ENCODE measurements around the gene TNS1. TPM values are rescaled to one million over a fixed set of nuclear protein-coding genes. Genes with fewer than 3 reads are reported as not detected.
A peak's percentile ranks its signal among the peaks of the same experiment; 100 is the strongest.

TNS1 gene
- total RNA-seq, 1 donor from 2014 or later = 1.6 TPM

- DNase-seq (ENCODE audit: low read depth) (no peak), FAIRE-seq (no peak)
- Histone ChIP-seq H3K27me3 (ENCODE audit: control insufficient read depth, insufficient read depth, low read length) (no peaks in the 10 kb centered on the region), H3K4me3 (ENCODE audit: low read depth, low read length) (no peak overlapping the region), H3K36me3 (ENCODE audit: control insufficient read depth, insufficient read depth, low read length) (no peaks in the 10 kb centered on the region)
- no peak for TF ChIP-seq CTCF (IDR thresholded peaks at IDR 0.05; ENCODE audit: insufficient read depth, low read length, severe bottlenecking)
These were observed 34.8 kb downstream of the TNS1 start for GRCh38 chr2:217968023-217968422.

- DNase-seq (ENCODE audit: low read depth) = no peak
- no peak for TF ChIP-seq CTCF (IDR thresholded peaks at IDR 0.05; ENCODE audit: insufficient read depth, low read length, severe bottlenecking)
- no peak for FAIRE-seq
- Histone ChIP-seq H3K27me3 (ENCODE audit: control insufficient read depth, insufficient read depth, low read length) (no peaks in the 10 kb centered on the region), H3K36me3 (ENCODE audit: control insufficient read depth, insufficient read depth, low read length) (no peaks in the 10 kb centered on the region), H3K4me3 (ENCODE audit: low read depth, low read length) (no peak overlapping the region)
These were observed 36.2 kb downstream of the TNS1 start for GRCh38 chr2:217966423-217967070.

GRCh38 chr2:217964275-217965161 lies 38.3 kb downstream of the TNS1 start:
- FAIRE-seq = peak; percentile 28
- Histone ChIP-seq H3K36me3 (ENCODE audit: control insufficient read depth, insufficient read depth, low read length) (no peaks in the 10 kb centered on the region), H3K27me3 (ENCODE audit: control insufficient read depth, insufficient read depth, low read length) (no peaks in the 10 kb centered on the region), H3K4me3 (ENCODE audit: low read depth, low read length) (no peak overlapping the region)
- no peak for DNase-seq (ENCODE audit: low read depth)
- TF ChIP-seq CTCF (IDR thresholded peaks at IDR 0.05; ENCODE audit: insufficient read depth, low read length, severe bottlenecking) = peak; percentile 13

- H3K27me3 ChIP-seq (ENCODE audit: control insufficient read depth, insufficient read depth, low read length) = no peaks in the 10 kb centered on the region
- no peak for TF ChIP-seq CTCF (IDR thresholded peaks at IDR 0.05; ENCODE audit: insufficient read depth, low read length, severe bottlenecking)
- FAIRE-seq = no peak
- DNase-seq (ENCODE audit: low read depth) = no peak
- H3K36me3 ChIP-seq (ENCODE audit: control insufficient read depth, insufficient read depth, low read length) = no peaks in the 10 kb centered on the region
- H3K4me3 ChIP-seq (ENCODE audit: low read depth, low read length) = no peak overlapping the region
These were observed 42.4 kb downstream of the TNS1 start for GRCh38 chr2:217960351-217960750.

GRCh38 chr2:217959723-217960122 lies 43.1 kb downstream of the TNS1 start:
- H3K27me3 ChIP-seq (ENCODE audit: control insufficient read depth, insufficient read depth, low read length) = no peaks in the 10 kb centered on the region

More at GRCh38 chr2:217959723-217960122, 43.1 kb downstream of the TNS1 start:
- no peaks in the 10 kb centered on the region for H3K36me3 ChIP-seq (ENCODE audit: control insufficient read depth, insufficient read depth, low read length)
- DNase-seq (ENCODE audit: low read depth) = no peak
- no peak for TF ChIP-seq CTCF (IDR thresholded peaks at IDR 0.05; ENCODE audit: insufficient read depth, low read length, severe bottlenecking)
- no peak overlapping the region for H3K4me3 ChIP-seq (ENCODE audit: low read depth, low read length)
- FAIRE-seq = no peak
